Measurements from ENCODE around the gene PTPRT.

GRCh38 chr20:42688576-42688975 lies 501.1 kb downstream of the PTPRT start:
- TF ChIP-seq CTCF (IDR thresholded peaks at IDR 0.05) = no peak
- TF ChIP-seq POLR2A (IDR thresholded peaks at IDR 0.05) = no peak
- no peak for TF ChIP-seq POLR2AphosphoS5 (IDR thresholded peaks at IDR 0.05; ENCODE audit: insufficient read depth in 1 of 2, low read depth in 1 of 2)
